Right lobe of liver (tissue), 4 donors: Measurements from ENCODE around the gene TRPC3.

Experiments
- POLR2A ChIP-seq: fragments of 450-650 bp; IDR thresholded peaks from one replicate; pipeline ENCODE4 v1.6.1; 2017; ENCODE audit warnings: antibody characterized with exemption, mild to moderate bottlenecking
- TF ChIP-seq, protein P1 (sequence below), 4 donors: fragments of 200-600 bp in 3 of 4; fragments of 450-650 bp in 1 of 4; IDR thresholded peaks; one replicate each; pipeline versions ENCODE4 v1.5.1 to v1.8.0; 2016 to 2022; ENCODE audit warnings: antibody characterized with exemption in 4 of 4, mild to moderate bottlenecking in 2 of 4
- donor health status: DM: no; HTN: no; CAD: no.
- donor health status: DM: no; HTN: no; CAD: no.
- donor health status: DM: no; HTN: yes; CAD: no.

DNA sequence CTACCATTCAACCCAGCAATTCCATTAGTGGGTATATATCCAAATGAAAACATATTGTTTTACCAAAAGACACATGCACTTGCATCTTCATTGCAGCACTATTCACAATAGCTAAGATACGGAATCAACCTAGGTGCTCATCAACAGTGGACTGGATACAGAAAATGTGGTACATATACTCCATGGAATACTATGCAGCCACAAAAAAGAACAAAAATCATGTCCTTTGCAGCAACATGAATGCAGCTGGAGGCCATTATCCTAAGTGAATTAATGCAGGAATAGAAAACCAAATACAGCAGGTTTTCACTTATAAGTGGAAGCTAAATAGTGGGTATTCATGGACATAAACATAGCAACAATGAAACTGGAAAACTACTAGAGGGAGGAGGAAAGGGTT is 43.5 kb downstream of the TRPC3 start:
- TF ChIP-seq POLR2A: no peak
- TF ChIP-seq, protein P1, sequence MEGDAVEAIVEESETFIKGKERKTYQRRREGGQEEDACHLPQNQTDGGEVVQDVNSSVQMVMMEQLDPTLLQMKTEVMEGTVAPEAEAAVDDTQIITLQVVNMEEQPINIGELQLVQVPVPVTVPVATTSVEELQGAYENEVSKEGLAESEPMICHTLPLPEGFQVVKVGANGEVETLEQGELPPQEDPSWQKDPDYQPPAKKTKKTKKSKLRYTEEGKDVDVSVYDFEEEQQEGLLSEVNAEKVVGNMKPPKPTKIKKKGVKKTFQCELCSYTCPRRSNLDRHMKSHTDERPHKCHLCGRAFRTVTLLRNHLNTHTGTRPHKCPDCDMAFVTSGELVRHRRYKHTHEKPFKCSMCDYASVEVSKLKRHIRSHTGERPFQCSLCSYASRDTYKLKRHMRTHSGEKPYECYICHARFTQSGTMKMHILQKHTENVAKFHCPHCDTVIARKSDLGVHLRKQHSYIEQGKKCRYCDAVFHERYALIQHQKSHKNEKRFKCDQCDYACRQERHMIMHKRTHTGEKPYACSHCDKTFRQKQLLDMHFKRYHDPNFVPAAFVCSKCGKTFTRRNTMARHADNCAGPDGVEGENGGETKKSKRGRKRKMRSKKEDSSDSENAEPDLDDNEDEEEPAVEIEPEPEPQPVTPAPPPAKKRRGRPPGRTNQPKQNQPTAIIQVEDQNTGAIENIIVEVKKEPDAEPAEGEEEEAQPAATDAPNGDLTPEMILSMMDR (IDR thresholded peaks at IDR 0.05): no peak
